K562 (cell line): ENCODE data around the gene ZNF273. TPM values are rescaled to one million over a fixed set of nuclear protein-coding genes. Genes with fewer than 3 reads are reported as not detected.
"Not testable (repeated sequence)": the region's sequence is repeated elsewhere in the genome, so short reads cannot be mapped to it uniquely, and the experiment has no call there.

Experiments used
- EP300 ChIP-seq: IDR thresholded peaks from 2 replicates; pipeline ENCODE4 v1.6.1; 2012; ENCODE audit warnings: low read length, improper control_type of control experiment
- HDAC3 ChIP-seq: fragments of 450-650 bp; IDR thresholded peaks from 2 replicates; pipeline ENCODE4 v1.6.1; 2018; ENCODE audit warnings: borderline replicate concordance, mild to moderate bottlenecking, moderate library complexity; ENCODE audit not compliant: partially characterized antibody
- HMBOX1 ChIP-seq: sonication (generic); IDR thresholded peaks from 2 replicates; pipeline ENCODE4 v1.6.1; 2016
- ILF3 ChIP-seq: fragments of 450-650 bp; IDR thresholded peaks from 2 replicates; pipeline ENCODE4 v1.6.1; 2018; ENCODE audit warnings: antibody characterized with exemption, mild to moderate bottlenecking, moderate library complexity, borderline replicate concordance
- MYC ChIP-seq, 2 experiments: fragments of 250-450 bp in 1 of 2; sonication (Bioruptor Pico) in 1 of 2; IDR thresholded peaks; 2 replicates each; pipeline versions ENCODE4 v1.5.1 to v1.6.1; 2012 to 2021; ENCODE audit warnings: low read depth in 2 of 2, borderline replicate concordance in 1 of 2, improper control_type of control experiment in 1 of 2, low read length in 1 of 2, mild to moderate bottlenecking in 1 of 2, moderate library complexity in 1 of 2
- PML ChIP-seq: IDR thresholded peaks from 2 replicates; pipeline ENCODE4 v1.6.1; 2012; ENCODE audit warnings: low read length, inconsistent platforms
- SMAD4 ChIP-seq: fragments of 250-450 bp; sonication (Bioruptor Pico); conservative IDR thresholded peaks from 2 replicates; pipeline ENCODE4 v1.8.0; 2021; ENCODE audit warnings: inconsistent platforms, mild to moderate bottlenecking, moderate library complexity
- VEZF1 ChIP-seq: fragments of 200-800 bp; sonication (Bioruptor generic); IDR thresholded peaks from 2 replicates; pipeline ENCODE4 v1.6.1; 2017; ENCODE audit warnings: missing genetic modification characterization, missing compliant biosample characterization
- ZEB2 ChIP-seq: fragments of 450-650 bp; IDR thresholded peaks from 2 replicates; pipeline ENCODE4 v1.6.1; 2016
- polyA plus RNA-seq, 8 experiments: library from polyadenylated mRNA; depleted of rRNA in 4 of 8; stranded (reverse) in 5 of 8; unstranded in 3 of 8; fragments of >200 nt; fragmentation: Nextera tagmentation in 2 of 8; fragmentation: Illumina TruSeq in 1 of 8; extraction: Ambion mirVana in 2 of 8; extraction: Trizol in 1 of 8; gene quantifications; 2 replicates each; pipeline versions ENCODE4 v1.2.1 to v1.2.3, GENCODE V29; 2011 to 2014; ENCODE audit warnings: inconsistent platforms in 1 of 8, missing spikeins in 1 of 8
- total RNA-seq, 7 experiments: library from RNA; depleted of rRNA in 6 of 7; stranded (reverse); fragments of >200 nt in 6 of 7; fragmentation: Illumina TruSeq in 2 of 7; extraction: Trizol in 2 of 7; gene quantifications; 2 replicates each; pipeline versions ENCODE4 v1.2.1 to v1.2.3, GENCODE V29; 2011 to 2021; ENCODE audit warnings: low replicate concordance in 1 of 7
- TF ChIP-seq, protein P1 (sequence below): fragments of 450-650 bp; IDR thresholded peaks from 2 replicates; pipeline ENCODE4 v1.6.1; 2016; ENCODE audit warnings: mild to moderate bottlenecking
- TF ChIP-seq, protein P2 (sequence below): sonication (generic); formaldehyde crosslinking; IDR thresholded peaks from 2 replicates; pipeline ENCODE4 v1.8.0; 2022; ENCODE audit warnings: mild to moderate bottlenecking, missing genetic modification reagents
- TF ChIP-seq, protein P3 (sequence below): fragments of 200-800 bp; sonication (Bioruptor generic); IDR thresholded peaks from 2 replicates; pipeline ENCODE4 v1.6.1; 2017; ENCODE audit warnings: missing genetic modification characterization, missing compliant biosample characterization

ZNF273 gene
- total and polyA plus RNA-seq, 9 of the 15 experiments (the other 6 are each of a cell fraction or from before 2014, with no cell fraction given) = 13.3 to 37.0 (median 20.7) TPM

DNA sequence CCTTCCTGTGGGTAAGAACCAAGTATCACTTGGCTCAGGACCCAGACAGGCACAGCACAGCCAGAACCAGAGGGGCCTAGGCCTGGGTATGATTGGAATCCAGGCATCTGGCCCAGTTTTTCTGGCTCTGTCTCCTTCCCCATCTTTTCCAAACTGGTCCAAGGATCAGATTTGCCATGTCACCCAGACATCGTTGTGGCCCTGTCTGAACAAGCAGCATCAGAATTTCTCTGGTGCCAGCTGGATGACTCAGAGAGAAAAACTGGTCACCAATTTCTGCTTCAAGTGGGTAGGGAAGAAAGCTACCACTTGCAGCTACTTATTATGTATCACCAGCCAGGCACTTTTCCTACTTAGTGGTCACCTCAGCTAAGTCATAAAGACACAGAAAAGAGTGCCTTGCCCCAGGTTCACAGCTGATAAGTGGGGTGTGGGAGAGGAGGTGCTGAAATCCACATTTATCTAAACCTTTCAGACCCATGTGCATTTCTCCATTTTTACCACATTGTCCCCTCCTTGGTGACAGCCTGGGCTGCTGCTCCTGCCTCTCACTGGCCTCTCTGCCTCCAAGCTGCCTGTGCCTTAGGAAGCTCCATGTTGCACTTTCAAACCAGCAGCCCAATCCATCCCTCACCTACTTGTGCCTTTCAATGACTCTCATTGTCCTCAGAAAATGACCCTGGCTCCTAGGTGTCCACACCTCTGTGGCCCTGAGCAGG, 11.6 kb upstream of the ZNF273 start (continued):
- TF ChIP-seq, protein P1, sequence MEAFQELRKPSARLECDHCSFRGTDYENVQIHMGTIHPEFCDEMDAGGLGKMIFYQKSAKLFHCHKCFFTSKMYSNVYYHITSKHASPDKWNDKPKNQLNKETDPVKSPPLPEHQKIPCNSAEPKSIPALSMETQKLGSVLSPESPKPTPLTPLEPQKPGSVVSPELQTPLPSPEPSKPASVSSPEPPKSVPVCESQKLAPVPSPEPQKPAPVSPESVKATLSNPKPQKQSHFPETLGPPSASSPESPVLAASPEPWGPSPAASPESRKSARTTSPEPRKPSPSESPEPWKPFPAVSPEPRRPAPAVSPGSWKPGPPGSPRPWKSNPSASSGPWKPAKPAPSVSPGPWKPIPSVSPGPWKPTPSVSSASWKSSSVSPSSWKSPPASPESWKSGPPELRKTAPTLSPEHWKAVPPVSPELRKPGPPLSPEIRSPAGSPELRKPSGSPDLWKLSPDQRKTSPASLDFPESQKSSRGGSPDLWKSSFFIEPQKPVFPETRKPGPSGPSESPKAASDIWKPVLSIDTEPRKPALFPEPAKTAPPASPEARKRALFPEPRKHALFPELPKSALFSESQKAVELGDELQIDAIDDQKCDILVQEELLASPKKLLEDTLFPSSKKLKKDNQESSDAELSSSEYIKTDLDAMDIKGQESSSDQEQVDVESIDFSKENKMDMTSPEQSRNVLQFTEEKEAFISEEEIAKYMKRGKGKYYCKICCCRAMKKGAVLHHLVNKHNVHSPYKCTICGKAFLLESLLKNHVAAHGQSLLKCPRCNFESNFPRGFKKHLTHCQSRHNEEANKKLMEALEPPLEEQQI = peak; percentile 52; the same call in 1 of the 2 replicates
- TF ChIP-seq MYC (IDR thresholded peaks at IDR 0.05; ENCODE audit: low read depth, low read length) = peak; percentile 50; the same call in 1 of the 2 replicates
- TF ChIP-seq MYC (CRISPR knock-in tag; IDR thresholded peaks at IDR 0.05; ENCODE audit: borderline replicate concordance, low read depth) = not testable (repeated sequence)
- peak; percentile 82 for TF ChIP-seq EP300
- TF ChIP-seq ILF3 = 0 out of 2 replicates have a peak, but pooled peaks have one; percentile 44
- TF ChIP-seq SMAD4 (CRISPR knock-in tag) = peak; percentile 34; the same call in 1 of the 2 replicates
- TF ChIP-seq PML = peak; percentile 76
- 0 out of 2 replicates have a peak, but pooled peaks have one; percentile 33 for TF ChIP-seq ZEB2
- peak; percentile 78 for TF ChIP-seq HDAC3
- peak; percentile 66 for TF ChIP-seq HMBOX1
- TF ChIP-seq VEZF1 = 0 out of 2 replicates have a peak, but pooled peaks have one; percentile 26
- TF ChIP-seq, protein P2, sequence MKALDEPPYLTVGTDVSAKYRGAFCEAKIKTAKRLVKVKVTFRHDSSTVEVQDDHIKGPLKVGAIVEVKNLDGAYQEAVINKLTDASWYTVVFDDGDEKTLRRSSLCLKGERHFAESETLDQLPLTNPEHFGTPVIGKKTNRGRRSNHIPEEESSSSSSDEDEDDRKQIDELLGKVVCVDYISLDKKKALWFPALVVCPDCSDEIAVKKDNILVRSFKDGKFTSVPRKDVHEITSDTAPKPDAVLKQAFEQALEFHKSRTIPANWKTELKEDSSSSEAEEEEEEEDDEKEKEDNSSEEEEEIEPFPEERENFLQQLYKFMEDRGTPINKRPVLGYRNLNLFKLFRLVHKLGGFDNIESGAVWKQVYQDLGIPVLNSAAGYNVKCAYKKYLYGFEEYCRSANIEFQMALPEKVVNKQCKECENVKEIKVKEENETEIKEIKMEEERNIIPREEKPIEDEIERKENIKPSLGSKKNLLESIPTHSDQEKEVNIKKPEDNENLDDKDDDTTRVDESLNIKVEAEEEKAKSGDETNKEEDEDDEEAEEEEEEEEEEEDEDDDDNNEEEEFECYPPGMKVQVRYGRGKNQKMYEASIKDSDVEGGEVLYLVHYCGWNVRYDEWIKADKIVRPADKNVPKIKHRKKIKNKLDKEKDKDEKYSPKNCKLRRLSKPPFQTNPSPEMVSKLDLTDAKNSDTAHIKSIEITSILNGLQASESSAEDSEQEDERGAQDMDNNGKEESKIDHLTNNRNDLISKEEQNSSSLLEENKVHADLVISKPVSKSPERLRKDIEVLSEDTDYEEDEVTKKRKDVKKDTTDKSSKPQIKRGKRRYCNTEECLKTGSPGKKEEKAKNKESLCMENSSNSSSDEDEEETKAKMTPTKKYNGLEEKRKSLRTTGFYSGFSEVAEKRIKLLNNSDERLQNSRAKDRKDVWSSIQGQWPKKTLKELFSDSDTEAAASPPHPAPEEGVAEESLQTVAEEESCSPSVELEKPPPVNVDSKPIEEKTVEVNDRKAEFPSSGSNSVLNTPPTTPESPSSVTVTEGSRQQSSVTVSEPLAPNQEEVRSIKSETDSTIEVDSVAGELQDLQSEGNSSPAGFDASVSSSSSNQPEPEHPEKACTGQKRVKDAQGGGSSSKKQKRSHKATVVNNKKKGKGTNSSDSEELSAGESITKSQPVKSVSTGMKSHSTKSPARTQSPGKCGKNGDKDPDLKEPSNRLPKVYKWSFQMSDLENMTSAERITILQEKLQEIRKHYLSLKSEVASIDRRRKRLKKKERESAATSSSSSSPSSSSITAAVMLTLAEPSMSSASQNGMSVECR (CRISPR knock-in tag) = 0 out of 2 replicates have a peak, but pooled peaks have one; percentile 29
- TF ChIP-seq, protein P3, sequence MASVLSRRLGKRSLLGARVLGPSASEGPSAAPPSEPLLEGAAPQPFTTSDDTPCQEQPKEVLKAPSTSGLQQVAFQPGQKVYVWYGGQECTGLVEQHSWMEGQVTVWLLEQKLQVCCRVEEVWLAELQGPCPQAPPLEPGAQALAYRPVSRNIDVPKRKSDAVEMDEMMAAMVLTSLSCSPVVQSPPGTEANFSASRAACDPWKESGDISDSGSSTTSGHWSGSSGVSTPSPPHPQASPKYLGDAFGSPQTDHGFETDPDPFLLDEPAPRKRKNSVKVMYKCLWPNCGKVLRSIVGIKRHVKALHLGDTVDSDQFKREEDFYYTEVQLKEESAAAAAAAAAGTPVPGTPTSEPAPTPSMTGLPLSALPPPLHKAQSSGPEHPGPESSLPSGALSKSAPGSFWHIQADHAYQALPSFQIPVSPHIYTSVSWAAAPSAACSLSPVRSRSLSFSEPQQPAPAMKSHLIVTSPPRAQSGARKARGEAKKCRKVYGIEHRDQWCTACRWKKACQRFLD (CRISPR knock-in tag) = 0 out of 2 replicates have a peak, but pooled peaks have one; percentile 38
